Esophagus squamous epithelium (tissue), 5 donors: ENCODE results near the gene VPS4B. TPM values are rescaled to one million over a fixed set of nuclear protein-coding genes. Genes with fewer than 3 reads are reported as not detected.
A peak's percentile ranks its signal among the peaks of the same experiment; 100 is the strongest.

Experiments
- DNase-seq: peaks from one replicate; lab custom pipeline; 2025; lab: John Stamatoyannopoulos, UW
- H3K27ac ChIP-seq, 4 donors: fragments of 200-600 bp; sonication (generic); one replicate each; pipeline ENCODE4 v1.5.1; 2016 to 2019; ENCODE audit warnings: mild to moderate bottlenecking in 1 of 4
- H3K27me3 ChIP-seq, 4 donors: fragments of 200-600 bp; sonication (generic); 1 replicate in 3 of 4; 2 replicates in 1 of 4; pipeline versions ENCODE4 v1.5.1 to v1.6.0; 2017 to 2021; ENCODE audit warnings: antibody characterized with exemption in 1 of 4
- H3K36me3 ChIP-seq, 3 donors: fragments of 200-600 bp; sonication (generic); one replicate each; pipeline ENCODE4 v1.5.1; 2016 to 2019
- H3K4me1 ChIP-seq, 3 donors: fragments of 200-600 bp; sonication (generic); one replicate each; pipeline ENCODE4 v1.5.1; 2017 to 2019
- H3K4me3 ChIP-seq, 4 donors: fragments of 200-600 bp; sonication (generic); 1 replicate in 3 of 4; 2 replicates in 1 of 4; pipeline ENCODE4 v1.5.1; 2016 to 2019; ENCODE audit warnings: mild to moderate bottlenecking in 2 of 4, moderate library complexity in 1 of 4
- H3K9me3 ChIP-seq, 3 donors: fragments of 200-600 bp; sonication (generic); one replicate each; pipeline ENCODE4 v1.5.1; 2016 to 2019
- CTCF ChIP-seq, 6 experiments: fragments of 450-650 bp in 4 of 6; fragments of 200-600 bp in 2 of 6; sonication (generic) in 2 of 6; IDR thresholded peaks; one replicate each; pipeline ENCODE4 v1.5.1; 2016 to 2019; ENCODE audit warnings: antibody characterized with exemption in 6 of 6, mild to moderate bottlenecking in 4 of 6, moderate library complexity in 4 of 6
- POLR2A ChIP-seq, 4 donors: fragments of 450-650 bp; IDR thresholded peaks; one replicate each; pipeline ENCODE4 v1.6.1; 2017; ENCODE audit warnings: antibody characterized with exemption in 4 of 4, mild to moderate bottlenecking in 4 of 4, moderate library complexity in 3 of 4
- WGBS, 2 donors: methylation state at CpG; one replicate each; pipeline ENCODE4 v1.1.5; 2018; 5-methylcytosine and 5-hydroxymethylcytosine counted together
- intact Hi-C: fragments of 100-400 bp; cut with DNase I; formaldehyde crosslinking; loops from one replicate; pipeline ENCODE4 v1.15.0; 2022
- total RNA-seq, 4 donors: library from RNA; depleted of rRNA; stranded (reverse); fragments of >200 nt; gene quantifications; one replicate each; pipeline ENCODE4 v1.1.0, GENCODE V29; 2016
- donor health status: DM: yes; HTN: yes; CAD: no.

Gene VPS4B
- total RNA-seq, result 10 to 100 TPM; 68.5 to 92.1 (median 76.5) TPM

- Histone ChIP-seq H3K36me3 (peaks cover 0 to 36% (median 0%) of the 10 kb centered on the region in 3 donors), H3K4me1 (peaks cover 17 to 76% (median 19%) of the 10 kb centered on the region in 3 donors), H3K27ac (peak within 1 kb of the TSS; percentile 98 to 100 (median 98)), H3K9me3 (no peaks in the 10 kb centered on the region), H3K4me3 (peak within 1 kb of the TSS; percentile 67 to 97 (median 92)), H3K27me3 (no peaks in the 10 kb centered on the region)
- peak in 3 of 4 donors; percentile 70 to 92 (median 90) for TF ChIP-seq POLR2A (IDR thresholded peaks at IDR 0.05)
- TF ChIP-seq CTCF (IDR thresholded peaks at IDR 0.05), result peak in 3 of 6 experiments; percentile 17 to 25 (median 22)
- peak; percentile 98 for DNase-seq
- 0 to 1% methylated on average over 5 to 23 of the region's 58 CpGs for WGBS, 2 donors
- intact Hi-C loops, result no loop called here
These were observed at the start of gene VPS4B for GRCh38 chr18:63422087-63422863. TSS of gene VPS4B (minus strand) at chr18:63422476. CDS start at chr18:63422259, 217 bp downstream.

GRCh38 chr18:63470751-63471150 is 48.5 kb upstream of the VPS4B start:
- Histone ChIP-seq H3K4me3 (peak overlapping the region in 1 of 4 donors; percentile 2), H3K27me3 (no peaks in the 10 kb centered on the region), H3K27ac (peak overlapping the region; percentile 80 to 90 (median 88)), H3K36me3 (no peaks in the 10 kb centered on the region), H3K4me1 (peaks cover 0 to 39% (median 3%) of the 10 kb centered on the region in 3 donors), H3K9me3 (no peaks in the 10 kb centered on the region)
- no peak for TF ChIP-seq POLR2A (IDR thresholded peaks at IDR 0.05)
- no peak for TF ChIP-seq CTCF (IDR thresholded peaks at IDR 0.05)
- no peak for DNase-seq
- intact Hi-C loops, result no loop called here
- 33 to 62% methylated on average over 1 to 11 of the region's 12 CpGs for WGBS, 2 donors

GRCh38 chr18:63468575-63468974 is 46.3 kb upstream of the VPS4B start:
- Histone ChIP-seq H3K9me3 (no peaks in the 10 kb centered on the region), H3K4me1 (peaks cover 0 to 26% (median 3%) of the 10 kb centered on the region in 3 donors), H3K36me3 (no peaks in the 10 kb centered on the region), H3K27me3 (peaks cover 0 to 12% (median 0%) of the 10 kb centered on the region in 4 donors), H3K27ac (no peak overlapping the region), H3K4me3 (no peak overlapping the region)
- 90 to 91% methylated on average over 3 of the region's 3 CpGs for WGBS, 2 donors
- intact Hi-C loops, result no loop called here
- no peak for DNase-seq
- TF ChIP-seq POLR2A (IDR thresholded peaks at IDR 0.05) (no peak), CTCF (IDR thresholded peaks at IDR 0.05) (no peak)

- Histone ChIP-seq H3K36me3 (no peaks in the 10 kb centered on the region), H3K4me3 (no peak overlapping the region), H3K4me1 (peaks cover 0 to 23% (median 3%) of the 10 kb centered on the region in 3 donors), H3K27ac (no peak overlapping the region), H3K27me3 (peaks cover 0 to 12% (median 0%) of the 10 kb centered on the region in 4 donors), H3K9me3 (no peaks in the 10 kb centered on the region)
- 72 to 89% methylated on average over 4 of the region's 4 CpGs for WGBS, 2 donors
- intact Hi-C loops, result no loop called here
- no peak for DNase-seq
- TF ChIP-seq POLR2A (IDR thresholded peaks at IDR 0.05) (no peak), CTCF (IDR thresholded peaks at IDR 0.05) (no peak)
These were observed 45.4 kb upstream of the VPS4B start for GRCh38 chr18:63467699-63468098.

- no peak for TF ChIP-seq CTCF (IDR thresholded peaks at IDR 0.05)
- TF ChIP-seq POLR2A (IDR thresholded peaks at IDR 0.05), result no peak
- WGBS, 2 donors, result 43 to 61% methylated on average over 2 of the region's 2 CpGs
- intact Hi-C loops, result no loop called here
These were observed 42.8 kb upstream of the VPS4B start for GRCh38 chr18:63465059-63465458.

More at GRCh38 chr18:63465059-63465458, 42.8 kb upstream of the VPS4B start:
- no peaks in the 10 kb centered on the region for H3K4me1 ChIP-seq
- peaks cover 0 to 12% (median 0%) of the 10 kb centered on the region in 4 donors for H3K27me3 ChIP-seq
- DNase-seq, result no peak
- no peaks in the 10 kb centered on the region for H3K36me3 ChIP-seq
- no peak overlapping the region for H3K27ac ChIP-seq
- H3K9me3 ChIP-seq, result no peaks in the 10 kb centered on the region
- H3K4me3 ChIP-seq, result no peak overlapping the region
